Fibroblast of lung (primary cell): ENCODE measurements around the gene CAPN14.

Experiments used
- CTCF ChIP-seq, 2 donors: IDR thresholded peaks in 1 of 2; conservative IDR thresholded peaks in 1 of 2; 1 replicate in 1 of 2; 2 replicates in 1 of 2; pipeline ENCODE4 v1.5.1; 2011 to 2012; ENCODE audit warnings: low read length in 2 of 2, control low read depth in 1 of 2, inconsistent platforms in 1 of 2, low read depth in 1 of 2, mild to moderate bottlenecking in 1 of 2
- EZH2 ChIP-seq: IDR thresholded peaks from 2 replicates; pipeline ENCODE4 v1.5.1; 2012; ENCODE audit warnings: low read length, control low read depth, mild to moderate bottlenecking; ENCODE audit errors: missing control alignments

- TF ChIP-seq CTCF (conservative IDR thresholded peaks at IDR 0.05 in 1 of 2, IDR thresholded peaks at IDR 0.05 in 1 of 2; ENCODE audit: low read depth in 1 of 2, low read length in 2 of 2) (no peak), EZH2 (no peak)
Observed at GRCh38 chr2:31200972-31201371, 16.3 kb downstream of the CAPN14 start.
